Measurements from ENCODE around the gene CPM.

Gene CPM

DNA sequence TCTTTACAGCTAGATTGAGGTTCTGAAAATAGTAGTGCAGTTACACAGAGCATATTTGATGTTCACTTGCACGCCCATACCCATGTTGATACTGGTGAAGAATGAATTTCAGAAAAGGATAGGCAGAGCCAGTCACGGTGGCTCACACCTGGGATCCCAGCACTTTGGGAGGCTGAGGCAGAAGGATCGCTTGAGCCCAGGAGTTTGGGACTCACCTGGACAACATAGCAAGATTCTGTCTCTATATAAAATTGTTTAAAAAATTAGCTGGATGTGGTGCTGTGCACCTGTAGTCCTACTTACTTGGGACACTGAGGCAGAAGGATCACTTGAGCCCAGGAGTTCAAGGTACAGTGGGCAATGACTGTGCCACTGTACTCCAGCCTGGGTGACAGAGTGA lies 68.4 kb downstream of the CPM start:
- TF ChIP-seq TAF1 (IDR thresholded peaks at IDR 0.05; ENCODE audit: borderline replicate concordance, insufficient read depth, low read length) (no peak), SIN3A (IDR thresholded peaks at IDR 0.05; ENCODE audit: borderline replicate concordance, insufficient read depth, low read length) (no peak), FOXP2 (optimal IDR thresholded peaks at IDR 0.05; ENCODE audit: borderline replicate concordance, extremely low read depth, extremely low read length, insufficient read depth) (no peak), REST (IDR thresholded peaks at IDR 0.05; ENCODE audit: insufficient read depth in 1 of 2, low read depth in 2 of 2, low read length in 2 of 2) (no peak), POLR2AphosphoS5 (IDR thresholded peaks at IDR 0.05; ENCODE audit: low read depth, low read length) (no peak)

DNA sequence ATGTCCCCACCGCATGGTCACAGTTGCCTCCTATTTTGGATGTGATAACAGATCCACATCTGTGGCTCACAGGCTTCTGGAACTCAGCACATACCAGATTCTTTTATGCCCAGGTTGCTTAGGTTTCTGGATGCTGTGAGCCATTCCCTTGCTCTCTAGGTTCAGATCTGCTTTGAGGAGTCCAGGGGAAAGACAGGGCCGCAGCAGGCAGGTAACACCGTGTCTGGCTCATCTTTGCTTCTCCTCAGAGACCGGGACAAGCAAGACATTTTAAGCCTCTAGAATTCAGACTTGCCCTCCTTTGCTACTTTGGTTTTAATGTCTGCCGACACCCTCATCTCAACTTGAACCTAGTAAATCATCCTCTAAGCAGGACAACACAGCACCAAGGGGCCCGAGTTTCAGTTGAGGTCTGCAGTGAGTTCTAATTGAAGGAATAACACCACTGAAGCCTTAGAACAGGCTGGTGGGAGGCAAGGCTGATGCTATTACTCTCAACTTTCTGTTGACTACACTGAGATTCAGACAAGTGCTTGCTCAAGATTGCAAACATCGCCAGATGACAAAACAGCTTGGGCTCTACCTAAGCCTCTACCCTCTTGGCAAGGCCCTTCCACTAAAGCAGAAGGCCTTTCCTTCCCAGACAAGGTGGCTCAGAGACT lies 69.7 kb downstream of the CPM start:
- no peak for TF ChIP-seq FOXP2 (optimal IDR thresholded peaks at IDR 0.05; ENCODE audit: borderline replicate concordance, extremely low read depth, extremely low read length, insufficient read depth)
- TF ChIP-seq POLR2AphosphoS5 (IDR thresholded peaks at IDR 0.05; ENCODE audit: low read depth, low read length) = no peak
- TF ChIP-seq TAF1 (IDR thresholded peaks at IDR 0.05; ENCODE audit: borderline replicate concordance, insufficient read depth, low read length) = no peak
- no peak for TF ChIP-seq SIN3A (IDR thresholded peaks at IDR 0.05; ENCODE audit: borderline replicate concordance, insufficient read depth, low read length)
- no peak for TF ChIP-seq REST (IDR thresholded peaks at IDR 0.05; ENCODE audit: insufficient read depth in 1 of 2, low read depth in 2 of 2, low read length in 2 of 2)

DNA sequence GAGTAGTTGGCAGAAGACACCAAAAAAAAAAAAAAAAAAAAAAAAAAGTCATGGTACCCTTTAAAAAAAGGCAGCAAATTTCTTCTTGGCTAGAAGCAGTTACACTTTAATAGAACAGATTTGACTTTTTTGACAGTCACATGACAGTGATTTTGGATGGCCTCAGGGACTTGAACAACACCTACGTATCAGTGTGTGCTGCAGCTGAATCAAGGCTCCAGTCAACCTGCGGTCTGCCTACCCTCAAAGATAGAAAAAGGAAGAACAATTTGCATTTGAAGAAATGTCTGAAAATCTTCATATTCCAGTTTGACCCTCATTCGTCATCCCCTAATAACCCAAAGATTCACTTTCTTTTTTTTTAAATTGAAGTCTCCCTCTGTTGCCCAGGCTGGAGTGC lies 71.1 kb downstream of the CPM start:
- TF ChIP-seq REST (IDR thresholded peaks at IDR 0.05; ENCODE audit: insufficient read depth in 1 of 2, low read depth in 2 of 2, low read length in 2 of 2) (no peak), SIN3A (IDR thresholded peaks at IDR 0.05; ENCODE audit: borderline replicate concordance, insufficient read depth, low read length) (no peak), TAF1 (IDR thresholded peaks at IDR 0.05; ENCODE audit: borderline replicate concordance, insufficient read depth, low read length) (no peak)

- TF ChIP-seq REST (IDR thresholded peaks at IDR 0.05; ENCODE audit: insufficient read depth in 1 of 2, low read depth in 2 of 2, low read length in 2 of 2) = no peak
- TF ChIP-seq SIN3A (IDR thresholded peaks at IDR 0.05; ENCODE audit: borderline replicate concordance, insufficient read depth, low read length) = no peak
- no peak for TF ChIP-seq TAF1 (IDR thresholded peaks at IDR 0.05; ENCODE audit: borderline replicate concordance, insufficient read depth, low read length)
- TF ChIP-seq FOXP2 (optimal IDR thresholded peaks at IDR 0.05; ENCODE audit: borderline replicate concordance, extremely low read depth, extremely low read length, insufficient read depth) = no peak
- no peak for TF ChIP-seq POLR2AphosphoS5 (IDR thresholded peaks at IDR 0.05; ENCODE audit: low read depth, low read length)
These were observed 76.5 kb downstream of the CPM start for GRCh38 chr12:68856510-68856909.

- TF ChIP-seq TAF1 (IDR thresholded peaks at IDR 0.05; ENCODE audit: borderline replicate concordance, insufficient read depth, low read length) (no peak), REST (IDR thresholded peaks at IDR 0.05; ENCODE audit: insufficient read depth in 1 of 2, low read depth in 2 of 2, low read length in 2 of 2) (no peak), POLR2AphosphoS5 (IDR thresholded peaks at IDR 0.05; ENCODE audit: low read depth, low read length) (no peak), SIN3A (IDR thresholded peaks at IDR 0.05; ENCODE audit: borderline replicate concordance, insufficient read depth, low read length) (no peak), FOXP2 (optimal IDR thresholded peaks at IDR 0.05; ENCODE audit: borderline replicate concordance, extremely low read depth, extremely low read length, insufficient read depth) (no peak)
These were observed 77.2 kb downstream of the CPM start for GRCh38 chr12:68855771-68856170.

Data from PFSK-1 (cell line).